Left hindlimb (tissue), 1 donor: ENCODE measurements around the gene SESTD1.
"Not testable (repeated sequence)": the region's sequence is repeated elsewhere in the genome, so short reads cannot be mapped to it uniquely, and the experiment has no call there.

Source experiments
- DNase-seq: peaks from one replicate; pipeline ENCODE4 v3.0.0-alpha.2; 2018

The SESTD1 gene

DNA sequence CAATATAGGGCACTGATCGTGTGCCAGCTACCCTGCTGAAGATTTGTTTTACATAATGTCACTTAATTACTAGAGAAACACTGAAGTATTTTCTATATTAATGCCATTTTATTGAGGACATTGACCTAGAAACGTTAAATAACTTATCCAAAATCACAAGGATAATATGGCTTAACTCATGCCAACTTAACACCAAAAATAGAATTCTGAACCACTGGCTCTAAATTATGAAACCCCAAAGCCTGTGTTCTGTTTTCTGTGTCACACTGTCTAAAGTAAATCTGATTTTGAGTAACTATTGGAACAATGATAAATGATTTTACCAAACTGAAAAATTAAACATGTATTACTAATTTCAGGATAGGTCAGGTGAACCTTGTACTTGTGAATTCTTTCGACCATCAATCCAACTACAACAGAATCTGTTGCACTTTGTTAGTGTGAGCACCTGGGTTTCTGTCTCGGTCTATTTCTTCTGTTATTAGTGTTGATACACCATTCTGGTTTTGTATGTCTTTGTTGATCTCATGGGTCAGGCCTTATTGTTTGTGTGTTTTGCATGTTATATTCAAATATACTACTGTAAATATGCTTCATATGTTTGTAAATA, 166.4 kb downstream of the SESTD1 start:
- no peak for DNase-seq

DNA sequence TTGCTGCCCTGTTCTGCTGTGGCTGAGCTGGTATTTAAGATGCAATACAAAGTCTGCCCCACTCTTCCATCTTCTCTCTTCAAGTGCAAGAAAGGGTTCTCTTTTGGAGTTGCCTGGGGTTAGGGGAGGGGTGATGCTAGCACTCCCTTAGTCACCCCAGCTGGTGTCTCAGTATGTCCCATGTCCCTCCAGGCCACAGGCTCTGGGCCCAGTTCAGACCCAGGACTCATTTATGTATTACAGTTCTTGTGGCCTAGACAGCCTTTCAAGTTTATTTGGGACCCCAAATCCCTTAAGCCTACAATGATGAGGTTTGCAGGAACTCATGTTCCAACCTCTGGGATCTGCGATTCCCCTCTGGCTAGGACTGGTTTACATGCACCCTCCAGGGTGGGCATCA, 167.5 kb downstream of the SESTD1 start:
- DNase-seq: no peak

DNA sequence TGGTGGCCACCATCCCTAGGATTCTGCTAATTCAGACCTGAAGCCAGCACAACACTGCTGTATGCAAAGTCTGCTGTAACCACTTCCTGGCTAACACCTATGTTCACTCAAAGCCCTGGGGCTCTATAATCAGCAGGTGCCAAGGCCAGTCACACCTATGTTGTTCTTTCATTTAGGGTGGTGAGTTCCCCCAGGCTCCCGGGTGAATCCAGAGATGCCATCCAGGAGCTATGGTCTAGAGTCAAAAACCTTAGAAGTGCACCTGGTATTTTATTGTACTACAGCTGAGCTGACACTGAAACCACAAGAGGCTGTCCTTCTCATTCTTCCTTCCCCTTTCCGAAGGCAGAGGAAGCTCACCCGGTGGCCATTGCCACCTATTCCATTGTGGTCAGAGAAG, 168.5 kb downstream of the SESTD1 start:
- no peak for DNase-seq

- not testable (repeated sequence) for DNase-seq
Measured at GRCh38 chr2:179092912-179093311, 171.7 kb downstream of the SESTD1 start.

- DNase-seq: no peak
Measured at GRCh38 chr2:179082697-179083096, 181.9 kb downstream of the SESTD1 start.

- DNase-seq: no peak
Measured at GRCh38 chr2:179081954-179082353, 182.7 kb downstream of the SESTD1 start.

DNA sequence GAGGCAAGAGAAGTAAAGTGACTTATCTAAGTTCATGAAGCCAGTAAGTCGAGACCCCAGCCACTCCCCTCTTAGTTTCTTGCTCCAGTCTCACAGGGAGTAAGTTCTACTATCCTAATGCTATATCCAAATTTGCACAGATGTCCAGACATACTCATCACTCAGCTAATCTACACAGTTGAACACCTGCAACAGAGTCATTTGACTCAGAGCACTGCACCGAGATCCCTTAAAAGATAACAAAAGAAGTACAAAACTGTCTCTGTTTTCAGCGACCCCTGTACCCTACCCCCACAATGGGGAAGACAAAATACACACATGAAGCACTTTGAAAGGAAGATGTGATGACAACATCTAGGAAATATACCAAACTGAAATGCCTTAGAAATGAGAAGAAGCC, 192.1 kb downstream of the SESTD1 start:
- DNase-seq: no peak

GRCh38 chr2:179071810-179072355, 192.7 kb downstream of the SESTD1 start:
- DNase-seq: no peak

- no peak for DNase-seq
Measured at GRCh38 chr2:179070895-179071294, 193.7 kb downstream of the SESTD1 start.

- no peak for DNase-seq
Measured at GRCh38 chr2:179069685-179070084, 194.9 kb downstream of the SESTD1 start.

GRCh38 chr2:179068991-179069643, 195.5 kb downstream of the SESTD1 start:
- no peak for DNase-seq

DNA sequence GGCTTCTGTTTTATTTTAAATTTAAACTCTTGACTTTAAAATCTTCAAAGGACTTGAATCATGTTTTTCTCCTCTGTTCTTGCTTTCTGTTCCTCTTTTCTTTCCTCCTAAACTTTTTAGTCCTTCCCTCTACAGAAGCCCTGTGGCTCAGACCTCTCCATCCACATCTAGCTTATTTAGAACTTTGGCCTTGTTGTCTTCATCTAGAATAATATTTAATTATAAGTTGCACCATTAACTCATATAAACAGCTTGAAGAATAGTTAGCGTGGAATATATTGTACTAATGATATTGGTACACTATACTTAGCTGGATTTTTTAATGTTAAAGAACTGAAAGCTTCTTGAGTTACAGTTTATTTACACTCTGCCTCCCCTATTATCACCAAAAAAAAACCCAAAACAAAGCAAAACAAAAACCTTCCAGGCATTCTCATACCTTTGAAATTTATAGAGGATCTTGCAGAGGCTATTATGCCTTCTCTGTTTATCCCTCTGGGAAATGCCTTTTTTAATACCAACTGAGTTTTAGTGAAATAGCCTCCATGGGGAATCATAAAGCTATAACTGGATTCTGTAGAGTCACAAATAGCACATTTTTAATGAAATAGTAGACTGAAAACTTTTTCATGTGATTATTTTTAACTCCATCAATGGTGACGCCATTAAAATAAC, 205.5 kb downstream of the SESTD1 start:
- no peak for DNase-seq

- DNase-seq: no peak
Measured at GRCh38 chr2:179057737-179058136, 206.9 kb downstream of the SESTD1 start.

DNA sequence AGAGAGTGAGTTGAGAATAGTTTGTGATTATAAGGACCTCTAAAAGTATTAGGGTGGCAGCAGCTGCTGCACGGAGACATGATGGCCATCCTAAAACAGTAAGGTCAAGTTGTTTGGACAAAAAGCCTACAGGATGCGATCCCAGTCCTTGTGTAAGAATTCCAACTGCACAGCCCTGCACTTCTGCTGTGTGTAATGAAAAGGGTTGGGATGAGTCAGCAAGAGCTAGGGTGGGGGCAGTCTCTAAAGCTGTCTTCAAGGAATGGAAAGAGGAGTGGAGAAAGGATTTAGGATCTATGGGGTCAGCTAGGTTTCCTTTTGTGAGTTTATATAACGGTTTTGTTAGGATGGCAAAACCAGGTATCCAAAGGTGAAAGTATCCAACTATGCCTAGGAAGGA, 211.1 kb downstream of the SESTD1 start:
- DNase-seq: not testable (repeated sequence)
